Mesendoderm (in vitro differentiated cells): ENCODE results near the gene NPEPL1.
"Not testable (repeated sequence)": the region's sequence is repeated elsewhere in the genome, so short reads cannot be mapped to it uniquely, and the experiment has no call there.

Experiments
- DNase-seq: peaks from one replicate; pipeline ENCODE4 v3.0.0; 2013
- H2AK5ac ChIP-seq: 2 replicates; pipeline ENCODE4 v1.6.1; 2013; ENCODE audit warnings: low read length, inconsistent platforms
- H2BK120ac ChIP-seq: 2 replicates; pipeline ENCODE4 v1.6.1; 2013; ENCODE audit warnings: low read depth, mild to moderate bottlenecking, low read length, moderate library complexity, mixed read lengths
- H2BK15ac ChIP-seq: replicated peaks from 2 replicates; pipeline ENCODE4 v1.6.1; 2013; ENCODE audit warnings: low read depth, mild to moderate bottlenecking, moderate library complexity
- H2BK5ac ChIP-seq: 2 replicates; pipeline ENCODE4 v1.6.1; 2013; ENCODE audit warnings: low read length, inconsistent platforms
- H3K18ac ChIP-seq: 2 replicates; pipeline ENCODE4 v1.6.1; 2013; ENCODE audit warnings: mild to moderate bottlenecking, low read length, mixed read lengths
- H3K23ac ChIP-seq: one replicate; pipeline ENCODE4 v1.6.1; 2013; ENCODE audit warnings: low read length
- H3K27ac ChIP-seq: 2 replicates; pipeline ENCODE4 v1.5.1; 2013; ENCODE audit warnings: low read depth, mild to moderate bottlenecking, inconsistent platforms, low read length, moderate library complexity
- H3K27me3 ChIP-seq: 2 replicates; pipeline ENCODE4 v1.6.1; 2013; ENCODE audit warnings: low read length, control low read depth, mild to moderate bottlenecking, inconsistent platforms; ENCODE audit not compliant: insufficient read depth, poor library complexity
- H3K36me3 ChIP-seq: 2 replicates; pipeline ENCODE4 v1.6.1; 2013; ENCODE audit warnings: low read length, inconsistent platforms; ENCODE audit not compliant: control insufficient read depth, insufficient read depth
- H3K4ac ChIP-seq: one replicate; pipeline ENCODE4 v1.6.1; 2013; ENCODE audit warnings: low read depth, mild to moderate bottlenecking, low read length, moderate library complexity
- H3K4me1 ChIP-seq: 2 replicates; pipeline ENCODE4 v1.6.1; 2013; ENCODE audit warnings: low read depth, low read length, inconsistent platforms; ENCODE audit not compliant: control insufficient read depth
- H3K4me2 ChIP-seq: 2 replicates; pipeline ENCODE4 v1.6.1; 2013; ENCODE audit warnings: low read length
- H3K4me3 ChIP-seq: 2 replicates; pipeline ENCODE4 v1.5.1; 2013; ENCODE audit warnings: mild to moderate bottlenecking, low read length
- H3K56ac ChIP-seq: one replicate; pipeline ENCODE4 v1.6.1; 2013; ENCODE audit warnings: low read length
- H3K79me1 ChIP-seq: 2 replicates; pipeline ENCODE4 v1.6.1; 2013; ENCODE audit warnings: low read length, inconsistent platforms
- H3K79me2 ChIP-seq: 2 replicates; pipeline ENCODE4 v1.6.1; 2013; ENCODE audit warnings: mild to moderate bottlenecking, low read length; ENCODE audit not compliant: control insufficient read depth, insufficient read depth
- H3K9ac ChIP-seq: 2 replicates; pipeline ENCODE4 v1.6.1; 2013; ENCODE audit warnings: low read length, inconsistent platforms
- H4K5ac ChIP-seq: one replicate; pipeline ENCODE4 v1.6.1; 2013; ENCODE audit warnings: low read length
- H4K8ac ChIP-seq: one replicate; pipeline ENCODE4 v1.6.1; 2013; ENCODE audit warnings: low read depth, mild to moderate bottlenecking, control low read depth, low read length, moderate library complexity
- WGBS: extraction: QIAGEN DNeasy Blood & Tissue Kit; methylation state at CpG from one replicate; pipeline ENCODE4 v1.1.7; 2013; ENCODE audit warnings: low lambda C conversion rate, missing lambda C conversion rate; ENCODE audit not compliant: insufficient coverage; ENCODE audit errors: extremely low coverage; 5-methylcytosine and 5-hydroxymethylcytosine counted together

Gene NPEPL1

GRCh38 chr20:58755062-58755697 is 62.6 kb downstream of the NPEPL1 start:
- Histone ChIP-seq H3K79me2 (no peaks in the 10 kb centered on the region), H3K4ac (no peak overlapping the region), H3K4me1 (peaks cover 2% of the 10 kb centered on the region), H3K36me3 (no peaks in the 10 kb centered on the region), H3K27ac (no peak overlapping the region), H2AK5ac (no peak overlapping the region), H4K5ac (no peak overlapping the region), H2BK120ac (no peak overlapping the region), H2BK5ac (no peak overlapping the region), H3K9ac (no peak overlapping the region), H3K27me3 (no peaks in the 10 kb centered on the region), H3K79me1 (no peaks in the 10 kb centered on the region), H2BK15ac (no peak overlapping the region), H4K8ac (no peak overlapping the region), H3K18ac (no peak overlapping the region), H3K4me3 (no peak overlapping the region), H3K4me2 (no peak overlapping the region), H3K56ac (no peak overlapping the region), H3K23ac (no peak overlapping the region)
- DNase-seq, result no peak
- WGBS, result no CpG with 5 or more reads among the region's 18 CpGs

GRCh38 chr20:58755766-58756449 is 63.3 kb downstream of the NPEPL1 start:
- H2AK5ac ChIP-seq, result no peak overlapping the region
- H3K4me3 ChIP-seq, result no peak overlapping the region
- no peak overlapping the region for H3K27ac ChIP-seq
- H3K79me1 ChIP-seq, result no peaks in the 10 kb centered on the region
- H3K4me1 ChIP-seq, result peaks cover 2% of the 10 kb centered on the region
- H3K36me3 ChIP-seq, result no peaks in the 10 kb centered on the region
- no peak overlapping the region for H2BK15ac ChIP-seq
- H3K18ac ChIP-seq, result no peak overlapping the region
- no peak overlapping the region for H4K5ac ChIP-seq
- no peak for DNase-seq
- no peaks in the 10 kb centered on the region for H3K27me3 ChIP-seq
- no peaks in the 10 kb centered on the region for H3K79me2 ChIP-seq
- no peak overlapping the region for H3K56ac ChIP-seq
- no peak overlapping the region for H3K9ac ChIP-seq
- no peak overlapping the region for H2BK5ac ChIP-seq
- H3K4me2 ChIP-seq, result no peak overlapping the region
- WGBS, result no CpG with 5 or more reads among the region's 28 CpGs
- H4K8ac ChIP-seq, result no peak overlapping the region
- peak overlapping the region; percentile 45 for H3K23ac ChIP-seq
- no peak overlapping the region for H3K4ac ChIP-seq
- no peak overlapping the region for H2BK120ac ChIP-seq

- H3K27me3 ChIP-seq, result no peaks in the 10 kb centered on the region
- H3K79me2 ChIP-seq, result no peaks in the 10 kb centered on the region
- no peak overlapping the region for H3K23ac ChIP-seq
- H3K27ac ChIP-seq, result no peak overlapping the region
- no peak overlapping the region for H4K8ac ChIP-seq
- no peak overlapping the region for H2BK120ac ChIP-seq
- peaks cover 2% of the 10 kb centered on the region for H3K4me1 ChIP-seq
- H3K4me3 ChIP-seq, result no peak overlapping the region
- WGBS, result no CpG with 5 or more reads among the region's 7 CpGs
- H2BK5ac ChIP-seq, result no peak overlapping the region
- H3K56ac ChIP-seq, result no peak overlapping the region
- no peak overlapping the region for H2AK5ac ChIP-seq
- H4K5ac ChIP-seq, result no peak overlapping the region
- H3K18ac ChIP-seq, result no peak overlapping the region
- no peaks in the 10 kb centered on the region for H3K79me1 ChIP-seq
- H3K36me3 ChIP-seq, result no peaks in the 10 kb centered on the region
- no peak overlapping the region for H2BK15ac ChIP-seq
- no peak overlapping the region for H3K4me2 ChIP-seq
- no peak overlapping the region for H3K9ac ChIP-seq
- no peak overlapping the region for H3K4ac ChIP-seq
- no peak for DNase-seq
These were observed 63.8 kb downstream of the NPEPL1 start for GRCh38 chr20:58756450-58756775.

GRCh38 chr20:58757647-58758046 is 65.0 kb downstream of the NPEPL1 start:
- not testable (repeated sequence) for H3K4me2 ChIP-seq, H2BK120ac ChIP-seq, H4K8ac ChIP-seq, H3K27ac ChIP-seq, H2BK15ac ChIP-seq, H4K5ac ChIP-seq, H2BK5ac ChIP-seq, H3K27me3 ChIP-seq, H3K23ac ChIP-seq, H2AK5ac ChIP-seq, H3K4me3 ChIP-seq, H3K18ac ChIP-seq, H3K79me2 ChIP-seq, H3K79me1 ChIP-seq, H3K4me1 ChIP-seq, H3K36me3 ChIP-seq, H3K9ac ChIP-seq, H3K4ac ChIP-seq, DNase-seq, H3K56ac ChIP-seq
- WGBS, result no CpG with 5 or more reads among the region's 5 CpGs

GRCh38 chr20:58759947-58760346 is 67.3 kb downstream of the NPEPL1 start:
- H2AK5ac ChIP-seq, result no peak overlapping the region
- DNase-seq, result no peak

GRCh38 chr20:58760856-58761255 is 68.3 kb downstream of the NPEPL1 start:
- H2BK15ac ChIP-seq, result no peak overlapping the region
- no peak overlapping the region for H3K4me3 ChIP-seq
- no peaks in the 10 kb centered on the region for H3K79me2 ChIP-seq
- no peak overlapping the region for H2BK120ac ChIP-seq
- no peak overlapping the region for H2BK5ac ChIP-seq
- H2AK5ac ChIP-seq, result no peak overlapping the region
- no peak overlapping the region for H3K23ac ChIP-seq
- no peak overlapping the region for H3K4me2 ChIP-seq
- no peak overlapping the region for H4K5ac ChIP-seq
- no peak overlapping the region for H3K4ac ChIP-seq
- no peak overlapping the region for H3K56ac ChIP-seq
- no peak overlapping the region for H4K8ac ChIP-seq
- no peak overlapping the region for H3K18ac ChIP-seq
- H3K79me1 ChIP-seq, result no peaks in the 10 kb centered on the region
- no peak overlapping the region for H3K27ac ChIP-seq
- H3K27me3 ChIP-seq, result no peaks in the 10 kb centered on the region
- no peak overlapping the region for H3K9ac ChIP-seq
- no CpG with 5 or more reads among the region's 3 CpGs for WGBS
- H3K4me1 ChIP-seq, result no peaks in the 10 kb centered on the region
- H3K36me3 ChIP-seq, result no peaks in the 10 kb centered on the region
- DNase-seq, result no peak

More at GRCh38 chr20:58759947-58760346, 67.3 kb downstream of the NPEPL1 start:
- Histone ChIP-seq H2BK5ac (no peak overlapping the region), H3K4me2 (no peak overlapping the region), H3K27me3 (no peaks in the 10 kb centered on the region), H3K36me3 (no peaks in the 10 kb centered on the region), H4K8ac (no peak overlapping the region), H4K5ac (no peak overlapping the region), H3K79me2 (no peaks in the 10 kb centered on the region), H2BK15ac (no peak overlapping the region), H3K4ac (no peak overlapping the region), H3K27ac (no peak overlapping the region), H3K56ac (no peak overlapping the region), H3K4me3 (no peak overlapping the region), H3K79me1 (no peaks in the 10 kb centered on the region), H3K23ac (no peak overlapping the region), H3K9ac (no peak overlapping the region), H2BK120ac (no peak overlapping the region), H3K4me1 (no peaks in the 10 kb centered on the region), H3K18ac (no peak overlapping the region)
- WGBS, result no CpG with 5 or more reads among the region's 3 CpGs
